ENCODE data around the gene LRBA. TPM values are rescaled to one million over a fixed set of nuclear protein-coding genes. Genes with fewer than 3 reads are reported as not detected.

The LRBA gene
- total and polyA plus RNA-seq, 4 donors = 8.2 to 69.8 (median 32.8) TPM

DNA sequence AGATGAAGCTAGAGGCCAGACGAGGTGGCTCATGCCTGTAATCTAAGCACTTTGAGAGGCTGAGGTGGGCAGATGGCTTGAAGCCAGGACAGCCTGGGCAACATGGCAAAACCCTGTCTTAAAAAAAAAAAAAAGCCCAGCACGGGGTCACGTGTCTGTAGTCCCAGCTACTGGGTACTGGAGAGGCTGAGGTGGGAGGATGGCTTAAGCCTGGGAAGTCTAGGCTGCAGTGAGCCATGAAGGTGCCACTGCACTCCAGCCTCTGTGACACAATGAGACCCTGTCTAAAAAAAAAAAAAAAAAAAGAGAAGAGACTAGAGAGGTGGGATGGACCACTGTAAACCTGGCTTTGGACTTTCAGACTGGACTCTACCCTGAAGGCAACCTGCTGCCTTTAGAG is 10.7 kb upstream of the LRBA start:
- Histone ChIP-seq H3K4me1 (ENCODE audit: control insufficient read depth in 4 of 4, insufficient read depth in 4 of 4, low read length in 3 of 4) (no peaks in the 10 kb centered on the region), H3K9me3 (ENCODE audit: control insufficient read depth in 4 of 4, low read length in 3 of 4) (no peaks in the 10 kb centered on the region), H3K9ac (ENCODE audit: low read depth in 1 of 2, low read length in 2 of 2) (no peak overlapping the region), H3K4me3 (ENCODE audit: low read depth in 1 of 3, low read length in 3 of 3) (no peak overlapping the region), H3K27me3 (ENCODE audit: control insufficient read depth in 4 of 4, insufficient read depth in 4 of 4, low read length in 3 of 4) (no peaks in the 10 kb centered on the region), H3K27ac (ENCODE audit: low read depth in 1 of 2, low read length in 2 of 2) (no peak overlapping the region), H3K36me3 (ENCODE audit: control insufficient read depth in 4 of 4, insufficient read depth in 3 of 4, low read depth in 1 of 4, low read length in 3 of 4) (no peaks in the 10 kb centered on the region)
- no peak for DNase-seq (ENCODE audit: low spot score)
- TF ChIP-seq SP1 (IDR thresholded peaks at IDR 0.05) (no peak), EGR1 (IDR thresholded peaks at IDR 0.05; ENCODE audit: low read depth in 2 of 2) (no peak), RAD21 (IDR thresholded peaks at IDR 0.05) (no peak)
- TF ChIP-seq, protein P1, sequence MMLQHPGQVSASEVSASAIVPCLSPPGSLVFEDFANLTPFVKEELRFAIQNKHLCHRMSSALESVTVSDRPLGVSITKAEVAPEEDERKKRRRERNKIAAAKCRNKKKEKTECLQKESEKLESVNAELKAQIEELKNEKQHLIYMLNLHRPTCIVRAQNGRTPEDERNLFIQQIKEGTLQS (IDR thresholded peaks at IDR 0.05) = no peak
- TF ChIP-seq, protein P2, sequence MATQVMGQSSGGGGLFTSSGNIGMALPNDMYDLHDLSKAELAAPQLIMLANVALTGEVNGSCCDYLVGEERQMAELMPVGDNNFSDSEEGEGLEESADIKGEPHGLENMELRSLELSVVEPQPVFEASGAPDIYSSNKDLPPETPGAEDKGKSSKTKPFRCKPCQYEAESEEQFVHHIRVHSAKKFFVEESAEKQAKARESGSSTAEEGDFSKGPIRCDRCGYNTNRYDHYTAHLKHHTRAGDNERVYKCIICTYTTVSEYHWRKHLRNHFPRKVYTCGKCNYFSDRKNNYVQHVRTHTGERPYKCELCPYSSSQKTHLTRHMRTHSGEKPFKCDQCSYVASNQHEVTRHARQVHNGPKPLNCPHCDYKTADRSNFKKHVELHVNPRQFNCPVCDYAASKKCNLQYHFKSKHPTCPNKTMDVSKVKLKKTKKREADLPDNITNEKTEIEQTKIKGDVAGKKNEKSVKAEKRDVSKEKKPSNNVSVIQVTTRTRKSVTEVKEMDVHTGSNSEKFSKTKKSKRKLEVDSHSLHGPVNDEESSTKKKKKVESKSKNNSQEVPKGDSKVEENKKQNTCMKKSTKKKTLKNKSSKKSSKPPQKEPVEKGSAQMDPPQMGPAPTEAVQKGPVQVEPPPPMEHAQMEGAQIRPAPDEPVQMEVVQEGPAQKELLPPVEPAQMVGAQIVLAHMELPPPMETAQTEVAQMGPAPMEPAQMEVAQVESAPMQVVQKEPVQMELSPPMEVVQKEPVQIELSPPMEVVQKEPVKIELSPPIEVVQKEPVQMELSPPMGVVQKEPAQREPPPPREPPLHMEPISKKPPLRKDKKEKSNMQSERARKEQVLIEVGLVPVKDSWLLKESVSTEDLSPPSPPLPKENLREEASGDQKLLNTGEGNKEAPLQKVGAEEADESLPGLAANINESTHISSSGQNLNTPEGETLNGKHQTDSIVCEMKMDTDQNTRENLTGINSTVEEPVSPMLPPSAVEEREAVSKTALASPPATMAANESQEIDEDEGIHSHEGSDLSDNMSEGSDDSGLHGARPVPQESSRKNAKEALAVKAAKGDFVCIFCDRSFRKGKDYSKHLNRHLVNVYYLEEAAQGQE (IDR thresholded peaks at IDR 0.05) = no peak
- TF ChIP-seq, protein P3, sequence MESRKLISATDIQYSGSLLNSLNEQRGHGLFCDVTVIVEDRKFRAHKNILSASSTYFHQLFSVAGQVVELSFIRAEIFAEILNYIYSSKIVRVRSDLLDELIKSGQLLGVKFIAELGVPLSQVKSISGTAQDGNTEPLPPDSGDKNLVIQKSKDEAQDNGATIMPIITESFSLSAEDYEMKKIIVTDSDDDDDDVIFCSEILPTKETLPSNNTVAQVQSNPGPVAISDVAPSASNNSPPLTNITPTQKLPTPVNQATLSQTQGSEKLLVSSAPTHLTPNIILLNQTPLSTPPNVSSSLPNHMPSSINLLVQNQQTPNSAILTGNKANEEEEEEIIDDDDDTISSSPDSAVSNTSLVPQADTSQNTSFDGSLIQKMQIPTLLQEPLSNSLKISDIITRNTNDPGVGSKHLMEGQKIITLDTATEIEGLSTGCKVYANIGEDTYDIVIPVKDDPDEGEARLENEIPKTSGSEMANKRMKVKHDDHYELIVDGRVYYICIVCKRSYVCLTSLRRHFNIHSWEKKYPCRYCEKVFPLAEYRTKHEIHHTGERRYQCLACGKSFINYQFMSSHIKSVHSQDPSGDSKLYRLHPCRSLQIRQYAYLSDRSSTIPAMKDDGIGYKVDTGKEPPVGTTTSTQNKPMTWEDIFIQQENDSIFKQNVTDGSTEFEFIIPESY (IDR thresholded peaks at IDR 0.05) = no peak
- 91% methylated on average over 3 of the region's 3 CpGs for WGBS

DNA sequence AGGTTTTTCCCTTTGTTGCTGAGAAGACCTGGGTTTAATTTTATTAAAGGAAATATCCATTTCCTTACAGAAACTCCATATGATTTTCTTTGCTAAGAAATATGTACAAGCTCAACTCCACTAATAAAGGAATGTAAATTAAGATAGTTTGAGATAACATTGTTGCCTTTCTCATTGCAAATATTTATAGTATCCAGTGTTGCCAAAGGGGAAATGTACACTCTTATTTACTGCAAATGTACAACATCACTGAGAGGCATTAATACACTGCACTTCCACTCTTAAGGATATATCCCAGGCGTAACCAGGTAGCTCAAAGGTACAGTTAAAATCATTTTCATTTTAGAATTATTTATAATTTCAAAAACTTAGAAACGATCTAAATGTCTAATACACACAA is 7.5 kb upstream of the LRBA start:
- no peaks in the 10 kb centered on the region for H3K9me3 ChIP-seq (ENCODE audit: control insufficient read depth in 4 of 4, low read length in 3 of 4)
- no peak for DNase-seq (ENCODE audit: low spot score)
- H3K4me3 ChIP-seq (ENCODE audit: low read depth in 1 of 3, low read length in 3 of 3) = no peak overlapping the region
- H3K9ac ChIP-seq (ENCODE audit: low read depth in 1 of 2, low read length in 2 of 2) = no peak overlapping the region
- H3K4me1 ChIP-seq (ENCODE audit: control insufficient read depth in 4 of 4, insufficient read depth in 4 of 4, low read length in 3 of 4) = no peaks in the 10 kb centered on the region
- no peaks in the 10 kb centered on the region for H3K27me3 ChIP-seq (ENCODE audit: control insufficient read depth in 4 of 4, insufficient read depth in 4 of 4, low read length in 3 of 4)
- no peak for TF ChIP-seq YY1 (IDR thresholded peaks at IDR 0.05)
- H3K27ac ChIP-seq (ENCODE audit: low read depth in 1 of 2, low read length in 2 of 2) = no peak overlapping the region
- WGBS = 68% methylated on average over 2 of the region's 2 CpGs
- no peaks in the 10 kb centered on the region for H3K36me3 ChIP-seq (ENCODE audit: control insufficient read depth in 4 of 4, insufficient read depth in 3 of 4, low read depth in 1 of 4, low read length in 3 of 4)

DNA sequence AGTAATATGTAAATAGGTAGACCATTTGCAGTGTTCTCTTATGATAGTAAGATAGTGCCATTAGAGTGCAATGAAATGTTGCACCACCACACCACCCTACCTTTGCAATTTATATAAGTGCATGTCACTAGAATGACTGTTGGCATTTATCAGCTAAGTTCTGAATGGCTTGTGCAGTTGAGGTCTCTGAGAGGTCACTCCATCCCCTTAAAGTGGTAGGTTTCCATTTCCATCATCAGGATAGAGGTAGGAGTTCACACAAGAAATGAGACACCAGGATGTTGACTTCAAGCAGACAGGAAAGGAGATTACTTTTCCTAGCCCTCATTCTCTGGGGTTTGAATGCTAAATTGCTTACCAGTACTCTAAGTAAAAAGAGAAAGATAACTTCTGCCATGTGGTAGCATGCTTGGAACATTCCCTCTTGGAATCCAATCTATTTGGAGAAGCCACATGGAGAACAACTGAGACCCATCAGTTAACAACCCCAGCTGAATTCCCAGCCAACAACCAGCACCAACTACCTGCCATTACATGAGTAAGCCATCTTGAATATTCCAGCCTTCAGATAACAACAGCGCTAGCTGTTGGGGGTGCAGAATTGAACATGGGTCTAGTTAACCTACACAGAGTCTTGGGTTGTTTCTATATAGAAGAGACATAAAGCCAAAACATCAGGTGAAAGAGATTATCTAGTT is 6.7 kb upstream of the LRBA start:
- Histone ChIP-seq H3K9me3 (ENCODE audit: control insufficient read depth in 4 of 4, low read length in 3 of 4) (no peaks in the 10 kb centered on the region), H3K4me3 (ENCODE audit: low read depth in 1 of 3, low read length in 3 of 3) (no peak overlapping the region), H3K27ac (ENCODE audit: low read depth in 1 of 2, low read length in 2 of 2) (no peak overlapping the region), H3K9ac (ENCODE audit: low read depth in 1 of 2, low read length in 2 of 2) (no peak overlapping the region), H3K36me3 (ENCODE audit: control insufficient read depth in 4 of 4, insufficient read depth in 3 of 4, low read depth in 1 of 4, low read length in 3 of 4) (no peaks in the 10 kb centered on the region), H3K27me3 (ENCODE audit: control insufficient read depth in 4 of 4, insufficient read depth in 4 of 4, low read length in 3 of 4) (no peaks in the 10 kb centered on the region), H3K4me1 (ENCODE audit: control insufficient read depth in 4 of 4, insufficient read depth in 4 of 4, low read length in 3 of 4) (no peaks in the 10 kb centered on the region)
- 98% methylated on average over 1 of the region's 1 CpG for WGBS
- TF ChIP-seq, protein P4, sequence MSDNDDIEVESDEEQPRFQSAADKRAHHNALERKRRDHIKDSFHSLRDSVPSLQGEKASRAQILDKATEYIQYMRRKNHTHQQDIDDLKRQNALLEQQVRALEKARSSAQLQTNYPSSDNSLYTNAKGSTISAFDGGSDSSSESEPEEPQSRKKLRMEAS (IDR thresholded peaks at IDR 0.05) = no peak
- no peak for TF ChIP-seq JUND (IDR thresholded peaks at IDR 0.05)
- no peak for TF ChIP-seq YY1 (IDR thresholded peaks at IDR 0.05)
- TF ChIP-seq SP1 (IDR thresholded peaks at IDR 0.05) = no peak
- no peak for TF ChIP-seq RXRA (IDR thresholded peaks at IDR 0.05)
- TF ChIP-seq NR2F2 (IDR thresholded peaks at IDR 0.05) = no peak
- no peak for TF ChIP-seq HNF4G (IDR thresholded peaks at IDR 0.05)
- no peak for TF ChIP-seq HNF4A (conservative IDR thresholded peaks at IDR 0.05)
- TF ChIP-seq, protein P3 (IDR thresholded peaks at IDR 0.05) = no peak
- TF ChIP-seq, protein P5, sequence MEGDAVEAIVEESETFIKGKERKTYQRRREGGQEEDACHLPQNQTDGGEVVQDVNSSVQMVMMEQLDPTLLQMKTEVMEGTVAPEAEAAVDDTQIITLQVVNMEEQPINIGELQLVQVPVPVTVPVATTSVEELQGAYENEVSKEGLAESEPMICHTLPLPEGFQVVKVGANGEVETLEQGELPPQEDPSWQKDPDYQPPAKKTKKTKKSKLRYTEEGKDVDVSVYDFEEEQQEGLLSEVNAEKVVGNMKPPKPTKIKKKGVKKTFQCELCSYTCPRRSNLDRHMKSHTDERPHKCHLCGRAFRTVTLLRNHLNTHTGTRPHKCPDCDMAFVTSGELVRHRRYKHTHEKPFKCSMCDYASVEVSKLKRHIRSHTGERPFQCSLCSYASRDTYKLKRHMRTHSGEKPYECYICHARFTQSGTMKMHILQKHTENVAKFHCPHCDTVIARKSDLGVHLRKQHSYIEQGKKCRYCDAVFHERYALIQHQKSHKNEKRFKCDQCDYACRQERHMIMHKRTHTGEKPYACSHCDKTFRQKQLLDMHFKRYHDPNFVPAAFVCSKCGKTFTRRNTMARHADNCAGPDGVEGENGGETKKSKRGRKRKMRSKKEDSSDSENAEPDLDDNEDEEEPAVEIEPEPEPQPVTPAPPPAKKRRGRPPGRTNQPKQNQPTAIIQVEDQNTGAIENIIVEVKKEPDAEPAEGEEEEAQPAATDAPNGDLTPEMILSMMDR (IDR thresholded peaks at IDR 0.05; ENCODE audit: low read depth, low read length, missing input control) = no peak
- TF ChIP-seq, protein P1 (IDR thresholded peaks at IDR 0.05) = no peak
- no peak for TF ChIP-seq FOXA2 (IDR thresholded peaks at IDR 0.05)
- no peak for DNase-seq (ENCODE audit: low spot score)

Measured in liver (tissue), 9 donors.